GM21423 (cell line): ENCODE data around the gene ATMIN.
A peak's percentile ranks its signal among the peaks of the same experiment; 100 is the strongest.

Experiments
- ATAC-seq: cut with Tn5 transposase; IDR thresholded peaks from one replicate; pipeline ENCODE4 v1.9.1; 2021; ENCODE audit warnings: mild to moderate bottlenecking, moderate library complexity; ENCODE audit not compliant: unreplicated experiment

The ATMIN gene

DNA sequence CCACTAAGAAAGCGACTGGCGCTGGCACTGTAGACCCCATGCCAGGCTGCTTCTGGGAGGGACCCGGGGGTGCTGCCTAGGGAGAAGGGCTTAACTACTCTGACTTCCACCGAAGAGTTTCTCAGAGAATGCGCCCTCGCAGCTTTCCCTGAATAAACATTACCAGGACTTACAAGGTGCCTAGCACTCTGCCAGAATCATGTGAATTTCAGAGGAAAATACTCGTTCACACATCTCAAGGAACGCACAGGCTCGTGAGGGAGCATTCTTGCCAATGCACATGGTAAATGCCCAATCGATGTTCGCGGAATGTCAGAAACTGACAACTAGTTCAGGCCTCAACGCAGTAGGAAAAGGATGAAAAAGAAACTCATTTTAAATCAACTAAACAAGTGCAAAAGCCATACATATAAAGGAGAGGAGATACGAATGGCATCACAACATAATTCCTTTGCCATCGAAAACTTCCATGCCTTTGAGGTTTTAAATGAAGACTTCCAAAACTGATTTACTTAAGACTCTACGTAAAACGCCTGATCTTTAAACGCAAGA, 30.0 kb upstream of the ATMIN start:
- ATAC-seq, result no peak

DNA sequence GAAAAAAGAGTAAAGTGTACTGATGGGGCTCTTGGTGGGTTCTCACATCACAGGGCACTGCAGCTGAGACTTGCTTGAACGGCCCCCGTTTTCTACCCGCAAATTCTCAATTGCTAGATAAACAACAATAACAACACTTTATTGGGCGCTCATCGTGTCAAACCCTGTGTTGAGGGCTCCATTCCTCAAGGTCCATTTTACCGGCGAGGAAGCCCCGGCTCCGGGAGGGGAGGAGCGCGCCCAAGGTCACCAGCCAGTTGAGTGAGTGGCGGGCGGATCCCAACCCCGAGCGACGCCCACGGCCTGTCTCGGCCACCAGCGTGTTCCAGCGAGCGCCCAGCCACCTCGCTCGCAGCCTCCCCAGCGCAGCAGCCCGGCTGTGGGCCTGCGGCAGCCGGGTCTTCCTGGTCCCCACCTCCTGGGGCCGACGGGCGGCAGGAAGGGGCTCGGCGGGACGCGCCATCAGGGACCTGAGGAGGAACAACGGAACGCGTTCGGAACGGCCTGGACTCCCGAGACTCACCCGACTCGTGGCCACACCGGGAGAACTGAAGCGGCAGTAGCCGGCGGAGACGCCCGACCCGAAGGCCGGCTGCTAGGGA, 29.3 kb upstream of the ATMIN start:
- ATAC-seq, result peak; percentile 33

DNA sequence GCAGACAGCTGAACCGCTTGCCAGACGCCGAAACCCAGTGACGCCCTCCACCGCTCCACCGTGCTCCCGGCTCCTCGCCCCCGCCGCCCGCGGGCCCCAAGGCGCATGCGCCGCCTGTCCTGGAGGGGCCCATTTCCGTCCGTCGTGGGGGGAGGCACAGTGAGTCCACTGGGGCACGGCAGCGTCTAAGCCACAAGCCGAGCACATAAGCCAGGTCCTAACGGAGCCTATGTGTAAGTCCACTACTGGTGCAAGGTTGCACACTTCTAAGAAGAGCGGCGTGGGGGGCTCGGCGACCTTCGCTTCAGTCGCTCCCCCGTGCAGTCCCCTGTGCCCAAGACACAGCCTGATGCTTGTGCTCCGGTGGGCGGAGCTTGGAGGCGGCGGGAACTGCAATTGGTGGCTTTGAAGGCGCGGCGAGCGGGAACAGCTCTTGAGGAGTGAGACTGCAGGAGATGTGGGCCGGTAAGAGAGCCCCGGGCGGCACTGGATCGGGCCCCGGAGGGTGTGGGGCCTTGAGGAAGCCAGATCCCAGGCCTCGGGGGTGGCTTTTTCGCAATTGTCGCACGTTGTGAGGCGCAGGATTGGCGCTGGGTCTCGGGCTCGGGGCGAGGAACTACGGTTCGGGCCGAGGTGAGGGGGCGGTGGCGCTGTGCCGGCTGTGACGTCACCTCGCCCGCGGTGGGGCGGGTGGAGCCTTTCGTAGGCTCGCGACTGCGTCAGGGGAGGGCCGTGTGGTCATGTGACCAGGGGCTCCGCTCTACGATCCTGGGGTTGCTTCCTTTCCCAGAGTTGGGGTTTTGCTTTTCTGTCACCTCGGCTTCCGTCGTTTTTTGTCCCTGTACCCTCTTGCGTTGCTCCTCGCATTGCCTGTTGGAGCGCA, 28.6 kb upstream of the ATMIN start, which contains the start of the genes CENPN and CMC2:
CENPN (plus strand) TSS at position 402 of the 883 bp plus-strand sequence. CDS start 4,726 bp downstream, outside the sequence.
CMC2 (minus strand) TSS at position 73 of the 883 bp plus-strand sequence. CDS start 9,491 bp downstream, outside the sequence.
- ATAC-seq, result peak; percentile 80

DNA sequence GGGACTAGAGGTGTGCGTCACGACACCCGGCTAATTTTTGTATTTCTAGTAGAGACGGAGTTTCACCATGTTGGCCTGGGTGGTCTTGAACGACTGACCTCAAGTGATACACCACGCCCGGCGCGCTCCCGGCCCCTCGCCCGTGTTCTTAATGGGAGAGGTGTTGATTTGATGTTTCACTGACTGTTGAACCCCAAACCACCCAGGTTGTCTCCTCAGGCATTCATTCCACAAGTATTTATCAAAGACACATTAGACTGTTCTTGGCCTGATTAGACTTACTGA, 27.2 kb upstream of the ATMIN start:
- ATAC-seq, result no peak

DNA sequence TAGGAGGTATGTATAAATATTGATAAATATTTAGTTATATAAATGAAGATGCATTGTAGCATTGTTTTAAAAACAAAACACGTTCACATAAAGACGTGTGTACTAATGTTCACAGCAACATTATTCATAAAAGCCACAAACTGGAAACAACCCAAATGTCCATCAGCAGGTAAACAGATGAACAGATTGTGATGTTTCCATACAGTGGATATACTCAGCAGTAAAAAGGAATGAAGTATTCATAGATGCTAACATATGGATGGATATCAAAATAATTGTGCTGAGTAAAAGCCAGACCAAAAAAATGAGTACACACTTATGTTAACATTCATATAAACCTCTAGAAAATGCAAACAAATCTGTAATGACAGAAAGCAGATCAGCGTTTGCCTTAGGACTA, 22.7 kb upstream of the ATMIN start:
- no peak for ATAC-seq

DNA sequence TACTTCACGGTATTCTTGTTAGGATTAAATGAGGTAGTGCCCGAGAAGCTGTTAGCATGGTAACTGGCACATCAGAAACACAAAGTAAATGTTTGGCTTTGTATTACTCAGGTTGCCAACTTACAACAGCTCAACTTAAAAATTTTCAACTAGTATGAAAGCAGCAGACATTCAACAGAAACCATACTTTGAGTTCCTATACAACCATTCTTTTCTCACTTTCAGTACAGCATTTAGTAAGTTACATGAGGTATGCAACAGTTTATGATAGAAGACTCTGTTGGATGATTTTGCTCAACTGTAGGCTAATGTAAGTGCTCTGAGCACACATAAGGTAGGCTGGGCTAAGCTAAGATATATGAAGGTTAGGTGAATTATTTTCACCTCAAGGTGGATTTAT, 21.0 kb upstream of the ATMIN start:
- ATAC-seq, result no peak

DNA sequence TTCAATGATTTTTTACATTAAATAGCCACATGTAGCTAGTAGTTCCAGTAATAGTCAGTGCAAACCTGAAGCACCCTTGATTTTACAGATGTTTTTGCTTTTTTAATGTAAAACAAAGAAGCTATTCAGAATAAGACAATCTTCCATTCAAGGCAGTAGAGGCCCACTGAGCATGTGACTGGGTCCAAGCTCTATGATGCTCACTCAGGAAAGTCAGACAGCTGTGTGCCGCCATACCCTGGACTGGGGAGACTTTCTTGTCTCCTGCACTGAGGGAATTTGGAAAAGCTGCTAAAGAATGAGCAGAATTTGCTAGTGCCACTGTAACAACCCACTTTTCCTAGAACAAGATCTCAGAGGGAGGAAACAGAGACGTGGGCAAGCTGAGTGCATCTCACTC, 17.1 kb upstream of the ATMIN start:
- no peak for ATAC-seq

DNA sequence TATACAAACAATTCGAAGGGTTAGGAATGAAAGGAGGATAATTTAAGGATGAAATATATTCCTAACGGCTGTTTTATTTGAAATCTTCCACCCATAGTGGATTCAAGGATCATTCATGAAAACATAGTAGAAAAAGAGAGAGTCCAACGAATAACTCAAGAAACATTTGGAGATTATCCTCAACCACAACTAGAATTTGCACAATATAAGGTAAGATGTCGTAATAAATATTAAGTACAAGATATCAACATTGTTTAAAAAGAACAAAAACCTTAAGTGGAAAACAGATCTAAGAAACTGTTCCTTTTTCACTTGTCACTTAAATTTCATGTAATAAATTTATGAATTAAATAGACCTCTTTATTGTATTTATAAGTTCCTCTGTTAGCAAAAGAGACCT, 9.2 kb upstream of the ATMIN start:
- no peak for ATAC-seq

DNA sequence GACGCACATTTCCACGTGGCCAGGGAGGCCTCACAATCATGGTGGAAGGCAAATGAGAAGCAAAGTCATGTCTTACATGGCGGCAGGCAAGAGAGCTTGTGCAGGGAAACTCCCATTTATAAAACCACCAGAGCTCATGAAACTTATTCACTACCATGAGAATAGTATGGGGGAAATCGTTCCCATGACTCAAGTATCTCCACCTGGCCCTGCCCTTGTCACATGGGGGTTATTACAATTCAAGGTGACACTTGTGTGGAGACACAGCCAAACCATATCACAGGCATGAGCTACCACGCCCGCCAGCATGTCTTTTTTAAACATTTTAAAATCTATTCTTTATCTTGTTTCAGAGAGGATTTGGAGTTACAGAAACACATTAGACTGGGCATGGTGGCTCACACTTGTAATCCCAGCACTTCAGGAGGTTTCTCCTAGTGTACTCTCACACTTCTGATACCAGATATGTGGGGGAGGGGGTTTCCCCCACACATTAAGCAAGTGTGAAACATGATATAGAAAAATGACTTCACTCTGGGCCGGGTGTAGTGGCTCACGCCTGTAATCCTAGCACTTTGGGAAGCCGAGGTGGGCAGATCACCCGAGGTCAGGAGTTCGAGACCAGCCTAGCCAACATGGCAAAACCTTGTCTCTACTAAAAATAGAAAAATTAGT, 5.6 kb upstream of the ATMIN start:
- no peak for ATAC-seq

DNA sequence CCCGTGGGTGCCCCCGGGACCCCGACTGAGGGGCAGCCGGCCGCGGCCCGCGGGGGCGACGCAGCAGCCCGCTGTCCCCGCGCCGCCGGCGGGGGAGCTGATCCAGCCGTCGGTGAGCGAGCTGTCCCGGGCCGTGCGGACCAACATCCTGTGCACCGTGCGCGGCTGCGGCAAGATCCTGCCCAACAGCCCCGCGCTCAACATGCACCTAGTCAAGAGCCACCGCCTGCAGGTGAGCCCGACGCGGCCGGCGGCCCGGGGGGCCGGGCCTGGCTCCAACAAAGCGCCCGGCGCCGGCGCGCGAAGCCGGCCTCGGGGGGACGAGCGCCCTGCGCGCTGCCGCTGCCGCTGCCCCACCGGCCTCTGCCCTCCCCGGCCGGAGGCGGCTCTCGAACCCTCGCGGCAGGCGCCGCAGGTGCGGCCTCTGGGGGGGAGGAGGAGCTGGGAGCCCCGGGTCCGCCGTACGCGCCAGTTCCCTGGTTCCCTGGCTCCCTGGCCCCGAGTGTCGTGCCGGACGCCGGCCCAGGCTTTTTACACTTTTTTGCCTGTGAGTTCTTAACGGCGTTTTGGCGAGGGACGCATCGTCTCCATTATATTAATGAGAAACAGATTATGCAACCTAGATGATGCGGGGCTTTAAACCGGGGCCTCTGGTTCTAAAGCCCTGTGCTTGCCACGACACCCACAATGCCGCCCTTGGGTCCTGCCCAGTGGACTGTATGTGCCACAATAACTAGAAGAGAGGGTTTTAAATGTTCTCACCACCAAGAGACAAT, 521 bp downstream of the ATMIN start:
- ATAC-seq, result peak; percentile 44

DNA sequence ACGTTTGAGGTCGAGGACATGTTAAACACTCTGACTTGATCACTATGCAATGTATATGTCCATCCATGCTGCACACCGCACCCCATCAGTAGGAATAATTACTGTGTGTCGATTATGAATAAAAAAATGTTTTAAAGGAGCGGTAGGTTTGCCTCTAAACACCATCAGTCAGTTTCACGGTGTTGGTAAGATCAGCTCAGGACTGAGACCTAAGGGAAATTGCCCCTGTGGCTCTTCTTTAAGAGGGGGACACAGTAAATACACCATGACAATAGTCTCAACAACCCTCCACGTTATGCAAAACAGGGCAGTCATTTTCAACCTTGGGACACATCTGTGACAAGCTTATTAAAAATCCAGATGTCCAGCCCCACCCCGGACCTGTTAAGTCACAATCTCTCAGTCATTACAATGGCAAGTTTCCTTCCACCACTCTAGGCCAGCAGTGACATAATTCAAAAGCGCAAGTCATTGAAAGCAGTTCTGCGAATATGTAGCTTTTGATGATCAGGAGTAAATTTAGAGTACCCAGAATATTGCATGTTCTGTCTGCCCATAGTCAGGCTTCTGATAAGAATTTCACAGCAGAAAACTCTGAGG, 1.2 kb downstream of the ATMIN start:
- no peak for ATAC-seq

DNA sequence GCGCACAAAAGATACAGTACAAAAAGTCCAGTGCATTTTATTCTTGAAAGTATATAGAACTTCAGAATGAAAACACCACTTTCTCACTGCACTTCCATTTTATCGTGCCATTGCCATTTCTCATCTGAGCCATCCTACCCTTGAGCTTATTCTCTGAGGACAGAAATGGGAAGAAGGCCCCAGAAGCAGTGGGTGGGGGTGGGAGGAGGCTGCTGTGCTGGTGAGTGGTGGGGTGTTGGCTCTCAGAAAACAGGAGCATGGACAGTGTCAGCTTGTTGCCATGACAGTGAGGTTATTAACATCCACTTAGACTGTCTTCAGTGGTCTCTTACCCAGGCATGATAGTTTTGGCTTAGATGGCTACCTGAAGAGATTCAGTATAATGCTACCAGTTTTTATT, 4.5 kb downstream of the ATMIN start:
- ATAC-seq, result no peak

DNA sequence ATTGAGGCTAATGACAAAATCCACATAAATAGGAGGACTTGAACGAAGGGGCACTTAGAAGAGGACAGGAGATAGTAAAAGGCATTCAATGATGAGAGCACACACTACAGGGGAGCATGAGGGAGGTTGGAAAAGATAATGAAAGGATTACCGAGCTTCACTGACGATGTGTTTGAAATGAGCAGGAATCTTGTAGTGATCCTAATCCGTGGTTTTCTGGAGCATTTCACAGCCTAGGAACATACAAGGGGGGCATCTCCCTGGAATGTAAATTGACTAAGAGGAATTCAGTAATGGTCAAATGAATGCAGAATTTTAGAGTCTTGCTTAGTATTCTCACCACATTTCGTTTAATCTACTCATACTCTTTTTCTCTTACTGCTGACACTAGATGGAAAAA, 5.2 kb downstream of the ATMIN start:
- no peak for ATAC-seq

DNA sequence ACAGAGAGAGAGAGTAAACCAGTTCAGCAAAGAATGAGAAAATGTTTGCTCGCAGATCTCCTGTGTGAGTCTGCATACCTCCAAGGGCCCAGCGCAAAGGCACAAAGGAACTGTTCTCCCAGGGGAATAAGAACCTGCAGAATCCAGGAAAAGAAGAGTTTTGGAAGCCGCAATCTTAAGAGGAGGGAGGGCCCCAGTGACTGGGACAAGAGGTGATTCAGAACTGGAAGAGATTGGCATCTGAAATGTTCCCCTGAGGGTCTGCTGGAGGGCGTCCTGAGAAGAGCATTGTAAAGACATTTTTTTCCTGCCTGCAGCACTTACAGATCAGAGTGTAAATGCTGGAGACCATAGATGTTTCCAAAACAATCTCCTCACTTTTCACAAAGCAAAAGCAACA, 6.1 kb downstream of the ATMIN start:
- no peak for ATAC-seq

DNA sequence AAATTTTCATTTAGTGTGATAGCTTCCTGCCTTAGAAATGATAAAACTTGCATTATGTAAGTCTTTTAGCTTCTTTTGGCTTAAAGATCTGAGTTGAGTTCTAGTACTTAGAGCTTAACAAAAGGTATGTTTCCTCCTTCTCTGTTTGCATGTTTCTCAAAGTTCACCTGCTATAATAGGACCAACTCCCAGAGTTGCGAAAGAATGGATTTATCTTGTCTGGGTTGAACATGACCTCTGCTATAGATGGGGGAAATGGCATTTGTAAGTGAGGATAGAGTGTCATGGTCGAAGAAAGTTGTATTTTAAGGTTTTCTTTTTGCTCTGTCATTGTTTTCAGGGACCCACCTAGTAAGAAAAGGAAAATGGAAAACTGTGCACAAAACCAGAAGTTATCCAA, 7.2 kb downstream of the ATMIN start:
- no peak for ATAC-seq

DNA sequence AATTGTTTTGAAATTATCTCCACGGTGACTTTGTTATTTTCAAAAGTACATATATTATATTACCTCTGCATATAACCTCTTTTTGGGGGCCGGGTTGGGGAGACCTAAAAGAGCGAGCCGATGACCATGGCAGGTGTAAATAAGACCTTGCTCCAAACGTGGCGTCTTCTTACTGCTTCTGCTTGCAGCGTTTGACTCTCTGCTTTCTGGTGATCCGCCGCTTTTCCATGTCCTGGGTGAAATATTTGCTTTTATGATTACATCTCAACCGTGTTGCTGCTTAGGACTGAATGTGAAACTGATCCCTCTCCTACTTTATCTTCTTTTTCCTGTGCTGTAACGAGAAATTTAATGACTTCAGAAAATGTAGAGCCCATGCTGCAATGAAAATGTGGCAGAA, 18.1 kb downstream of the ATMIN start:
- ATAC-seq, result no peak

DNA sequence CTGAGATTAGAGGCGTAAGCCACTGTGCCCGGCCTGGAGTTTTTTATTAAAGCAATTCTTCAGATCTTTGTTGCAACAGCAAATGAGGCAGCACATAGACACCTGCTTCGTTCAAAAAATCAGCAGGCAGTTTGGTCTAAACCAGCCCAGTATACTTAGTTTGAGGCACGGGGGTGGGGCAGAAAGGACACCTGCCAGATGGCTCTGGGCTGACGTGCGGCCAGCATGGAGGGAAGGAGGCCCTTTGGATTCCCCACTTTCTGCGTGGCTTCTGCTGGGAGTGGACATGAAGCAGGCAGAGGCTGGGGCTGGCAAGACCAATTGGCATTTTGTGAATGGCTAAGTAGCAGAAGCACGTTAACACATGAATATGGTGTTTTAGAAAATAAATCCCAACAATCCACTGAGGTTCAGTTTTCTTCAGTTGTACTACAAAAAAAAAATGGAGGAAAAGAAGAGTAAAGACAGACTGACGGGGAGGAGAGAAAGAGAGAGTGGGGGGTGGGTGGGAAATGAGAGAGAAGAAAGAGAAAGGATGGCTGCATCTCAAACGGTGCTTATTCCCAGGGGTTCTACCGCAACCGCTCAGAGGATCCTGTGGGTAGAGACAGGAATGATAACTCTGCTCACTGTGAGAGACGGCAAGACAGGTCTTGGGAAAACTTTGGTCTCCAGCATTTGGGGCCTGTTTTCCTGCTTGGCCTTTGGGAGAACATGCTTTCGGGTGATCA, 25.1 kb downstream of the ATMIN start:
- no peak for ATAC-seq

DNA sequence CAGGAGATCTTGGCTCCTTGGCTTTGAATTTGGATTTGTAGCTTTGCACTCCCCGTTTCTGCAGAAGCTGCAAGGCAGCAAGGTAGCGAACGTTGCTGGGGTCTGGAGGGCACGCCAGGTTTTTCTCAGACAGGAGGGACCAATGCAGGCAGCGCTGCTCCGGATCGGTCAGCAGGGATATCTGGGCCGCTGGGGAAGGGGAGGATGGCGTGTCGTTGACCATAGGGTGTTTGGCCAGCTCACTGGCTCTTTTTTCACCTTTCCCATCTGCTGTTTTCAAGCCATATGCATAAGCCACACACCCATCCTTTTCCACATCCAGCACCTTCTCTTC, 25.6 kb downstream of the ATMIN start:
- ATAC-seq, result no peak

DNA sequence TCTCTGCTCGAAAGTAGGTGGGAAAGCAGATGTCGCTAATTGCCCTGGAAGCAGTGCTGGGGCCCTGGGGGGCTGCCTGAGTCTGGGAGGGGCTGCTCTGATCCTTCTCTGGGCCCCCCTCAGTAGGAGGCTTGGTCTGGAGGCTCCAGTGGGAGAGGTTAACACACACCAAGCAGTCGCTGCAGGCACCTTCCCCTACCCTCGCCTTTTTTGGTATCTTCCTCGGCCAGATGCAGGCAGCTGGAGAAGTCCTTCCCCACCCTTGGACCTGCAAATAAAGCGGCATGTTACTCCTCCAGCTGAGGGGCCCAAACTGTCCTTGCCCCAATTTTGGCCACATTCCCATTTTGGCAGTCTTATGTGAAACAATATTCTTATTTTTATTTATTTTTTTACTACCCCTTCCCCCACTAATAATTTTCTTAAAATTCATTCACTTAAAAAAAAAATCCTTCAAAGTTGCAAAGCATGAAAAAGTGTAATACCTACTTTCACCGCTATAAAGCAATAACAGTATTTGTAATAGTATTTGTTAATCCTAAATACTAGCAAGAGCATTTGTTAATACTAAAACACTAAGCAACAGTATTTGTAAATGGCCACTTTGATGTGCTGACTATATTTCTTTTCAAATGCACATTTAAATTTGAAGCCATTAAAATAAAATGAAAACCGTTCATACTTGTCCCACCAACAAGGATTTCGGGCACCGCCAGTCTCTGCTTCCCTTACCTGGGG, 26.4 kb downstream of the ATMIN start:
- no peak for ATAC-seq
